ENCODE measurements around the gene UBA3. TPM values are rescaled to one million over a fixed set of nuclear protein-coding genes. Genes with fewer than 3 reads are reported as not detected.

Gene UBA3
- total and polyA plus RNA-seq, 8 donors, result 61.3 to 99.0 (median 85.3) TPM

DNA sequence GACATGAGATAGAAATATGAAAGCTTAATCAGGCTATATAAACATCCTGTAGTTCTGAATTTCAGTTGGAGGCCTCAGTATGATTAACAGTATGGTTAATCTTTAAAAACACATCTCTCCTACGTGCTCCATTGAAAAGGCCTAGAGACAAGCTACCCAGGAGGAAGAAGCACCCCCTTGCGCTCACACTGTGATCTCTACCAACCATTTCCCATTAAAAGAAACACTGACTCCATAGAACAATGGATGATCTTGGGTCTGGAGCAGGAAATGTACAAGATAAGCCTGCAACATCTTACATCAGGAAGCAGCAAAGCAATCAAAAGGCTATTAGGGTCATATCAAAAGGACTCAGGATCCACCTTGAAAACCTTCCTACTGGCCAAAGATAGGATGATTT lies 63.3 kb downstream of the UBA3 start:
- DNase-seq, result no peak
- ATAC-seq, result no peak
- H3K27ac ChIP-seq, result no peak overlapping the region

DNA sequence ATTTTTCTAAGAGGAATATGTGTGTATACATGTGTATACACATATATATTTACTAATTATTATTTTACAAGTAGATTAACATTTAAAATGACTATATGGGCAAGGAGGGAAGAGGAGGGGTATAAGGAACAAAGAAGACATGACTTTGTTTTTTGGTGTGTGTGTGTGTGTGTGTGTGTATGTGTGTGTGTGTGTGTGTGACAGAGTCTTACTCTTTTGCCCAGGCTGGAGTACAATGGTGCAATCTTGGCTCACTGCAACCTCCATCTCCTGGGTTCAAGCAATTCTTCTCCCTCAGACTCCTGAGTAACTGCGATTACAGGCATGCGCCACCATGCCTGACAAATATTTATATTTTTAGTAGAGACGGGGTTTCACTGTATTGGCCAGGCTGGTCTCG lies 64.1 kb downstream of the UBA3 start:
- H3K4me3 ChIP-seq, result no peak overlapping the region
- peaks cover 0 to 14% of the 10 kb centered on the region in 2 donors for H3K36me3 ChIP-seq
- no peaks in the 10 kb centered on the region for H3K9me3 ChIP-seq
- DNase-seq, result no peak
- H3K4me1 ChIP-seq, result peaks cover 0 to 26% of the 10 kb centered on the region in 2 donors
- intact Hi-C loops (cut with DNase I), result no loop called here
- TF ChIP-seq, protein P1, sequence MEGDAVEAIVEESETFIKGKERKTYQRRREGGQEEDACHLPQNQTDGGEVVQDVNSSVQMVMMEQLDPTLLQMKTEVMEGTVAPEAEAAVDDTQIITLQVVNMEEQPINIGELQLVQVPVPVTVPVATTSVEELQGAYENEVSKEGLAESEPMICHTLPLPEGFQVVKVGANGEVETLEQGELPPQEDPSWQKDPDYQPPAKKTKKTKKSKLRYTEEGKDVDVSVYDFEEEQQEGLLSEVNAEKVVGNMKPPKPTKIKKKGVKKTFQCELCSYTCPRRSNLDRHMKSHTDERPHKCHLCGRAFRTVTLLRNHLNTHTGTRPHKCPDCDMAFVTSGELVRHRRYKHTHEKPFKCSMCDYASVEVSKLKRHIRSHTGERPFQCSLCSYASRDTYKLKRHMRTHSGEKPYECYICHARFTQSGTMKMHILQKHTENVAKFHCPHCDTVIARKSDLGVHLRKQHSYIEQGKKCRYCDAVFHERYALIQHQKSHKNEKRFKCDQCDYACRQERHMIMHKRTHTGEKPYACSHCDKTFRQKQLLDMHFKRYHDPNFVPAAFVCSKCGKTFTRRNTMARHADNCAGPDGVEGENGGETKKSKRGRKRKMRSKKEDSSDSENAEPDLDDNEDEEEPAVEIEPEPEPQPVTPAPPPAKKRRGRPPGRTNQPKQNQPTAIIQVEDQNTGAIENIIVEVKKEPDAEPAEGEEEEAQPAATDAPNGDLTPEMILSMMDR (IDR thresholded peaks at IDR 0.05), result no peak
- H3K27me3 ChIP-seq, result no peaks in the 10 kb centered on the region
- no peak for ATAC-seq
- no peak overlapping the region for H3K27ac ChIP-seq

More for the DNA sequence above, 63.3 kb downstream of the UBA3 start:
- H3K4me3 ChIP-seq, result no peak overlapping the region
- peaks cover 0 to 18% of the 10 kb centered on the region in 2 donors for H3K4me1 ChIP-seq
- peaks cover 0 to 21% of the 10 kb centered on the region in 2 donors for H3K36me3 ChIP-seq
- no peaks in the 10 kb centered on the region for H3K27me3 ChIP-seq
- no peaks in the 10 kb centered on the region for H3K9me3 ChIP-seq
- intact Hi-C loops (cut with DNase I), result no loop called here
- TF ChIP-seq, protein P1 (IDR thresholded peaks at IDR 0.05), result no peak

- H3K4me1 ChIP-seq, result peaks cover 2 to 38% of the 10 kb centered on the region in 2 donors
- no peak for ATAC-seq
- no peaks in the 10 kb centered on the region for H3K9me3 ChIP-seq
- peak overlapping the region; percentile 71 for H3K4me3 ChIP-seq
- no peaks in the 10 kb centered on the region for H3K27me3 ChIP-seq
- DNase-seq, result no peak
- TF ChIP-seq, protein P1 (IDR thresholded peaks at IDR 0.05), result no peak
- intact Hi-C loops (cut with DNase I), result no loop called here
- peak overlapping the region; percentile 96 to 98 for H3K27ac ChIP-seq
- H3K36me3 ChIP-seq, result peaks cover 0 to 6% of the 10 kb centered on the region in 2 donors
Observed at GRCh38 chr3:69014022-69014580, 66.1 kb downstream of the UBA3 start.

GRCh38 chr3:69013253-69014021 lies 66.7 kb downstream of the UBA3 start, which contains the start of gene EOGT:
Gene EOGT (minus strand): TSS chr3:69013684. CDS start chr3:69009846, 3,838 bp downstream.
- Histone ChIP-seq H3K27ac (peak within 1 kb of the TSS; percentile 96 to 98), H3K36me3 (peaks cover 0 to 12% of the 10 kb centered on the region in 2 donors), H3K9me3 (no peaks in the 10 kb centered on the region), H3K27me3 (no peaks in the 10 kb centered on the region), H3K4me3 (peak within 1 kb of the TSS; percentile 71), H3K4me1 (peaks cover 3 to 38% of the 10 kb centered on the region in 2 donors)
- TF ChIP-seq, protein P1 (IDR thresholded peaks at IDR 0.05), result peak; percentile 42 to 51
- DNase-seq, result peak; percentile 83 to 98 (median 89)
- intact Hi-C loops (cut with DNase I), result no loop called here
- ATAC-seq, result peak; percentile 93

DNA sequence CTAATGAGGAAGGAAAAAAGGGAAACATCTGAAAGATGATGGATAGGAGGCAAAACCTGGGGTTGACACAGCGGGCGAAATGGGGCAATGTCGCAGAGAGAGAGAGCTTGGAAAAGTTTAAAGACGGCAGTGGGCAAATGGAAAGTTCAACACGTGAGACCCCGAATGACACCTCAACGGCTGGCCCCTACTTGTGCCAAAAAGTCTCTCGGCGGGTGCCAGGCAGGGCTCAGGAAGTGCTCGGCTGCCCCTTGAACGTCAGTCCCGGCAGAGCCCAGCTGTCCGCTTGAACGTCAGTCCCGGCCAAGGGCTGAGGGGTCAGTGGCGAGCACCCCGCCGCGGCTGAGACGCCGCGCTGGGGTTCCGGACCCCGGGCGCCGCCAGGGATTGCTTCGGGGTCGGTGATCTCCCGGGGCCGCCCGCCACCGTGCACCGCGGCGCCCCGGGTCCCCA lies 67.3 kb downstream of the UBA3 start:
- intact Hi-C loops (cut with DNase I), result no loop called here
- peaks cover 3 to 38% of the 10 kb centered on the region in 2 donors for H3K4me1 ChIP-seq
- H3K9me3 ChIP-seq, result no peaks in the 10 kb centered on the region
- H3K36me3 ChIP-seq, result peaks cover 0 to 18% of the 10 kb centered on the region in 2 donors
- peak overlapping the region; percentile 71 for H3K4me3 ChIP-seq
- peak; percentile 62 to 86 (median 81) for DNase-seq
- H3K27me3 ChIP-seq, result no peaks in the 10 kb centered on the region
- TF ChIP-seq, protein P1 (IDR thresholded peaks at IDR 0.05), result no peak
- peak overlapping the region; percentile 96 to 98 for H3K27ac ChIP-seq
- ATAC-seq, result peak; percentile 48

All from left lung (tissue), 10 donors.